Stimulated activated CD4-positive, alpha-beta T cell treated with anti-CD3 and anti-CD28 coated beads, TNF-alpha, amount 100 ng/mL, for 1 hour (primary cell): Measurements from ENCODE around the gene TMEM214.

ENCODE experiments used
- DNase-seq, 3 donors: peaks; one replicate each; pipeline ENCODE4 v3.0.0-alpha.2; 2020; ENCODE audit warnings: low read depth in 3 of 3, low spot score in 1 of 3

The TMEM214 gene, protein sequence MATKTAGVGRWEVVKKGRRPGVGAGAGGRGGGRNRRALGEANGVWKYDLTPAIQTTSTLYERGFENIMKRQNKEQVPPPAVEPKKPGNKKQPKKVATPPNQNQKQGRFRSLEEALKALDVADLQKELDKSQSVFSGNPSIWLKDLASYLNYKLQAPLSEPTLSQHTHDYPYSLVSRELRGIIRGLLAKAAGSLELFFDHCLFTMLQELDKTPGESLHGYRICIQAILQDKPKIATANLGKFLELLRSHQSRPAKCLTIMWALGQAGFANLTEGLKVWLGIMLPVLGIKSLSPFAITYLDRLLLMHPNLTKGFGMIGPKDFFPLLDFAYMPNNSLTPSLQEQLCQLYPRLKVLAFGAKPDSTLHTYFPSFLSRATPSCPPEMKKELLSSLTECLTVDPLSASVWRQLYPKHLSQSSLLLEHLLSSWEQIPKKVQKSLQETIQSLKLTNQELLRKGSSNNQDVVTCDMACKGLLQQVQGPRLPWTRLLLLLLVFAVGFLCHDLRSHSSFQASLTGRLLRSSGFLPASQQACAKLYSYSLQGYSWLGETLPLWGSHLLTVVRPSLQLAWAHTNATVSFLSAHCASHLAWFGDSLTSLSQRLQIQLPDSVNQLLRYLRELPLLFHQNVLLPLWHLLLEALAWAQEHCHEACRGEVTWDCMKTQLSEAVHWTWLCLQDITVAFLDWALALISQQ

DNA sequence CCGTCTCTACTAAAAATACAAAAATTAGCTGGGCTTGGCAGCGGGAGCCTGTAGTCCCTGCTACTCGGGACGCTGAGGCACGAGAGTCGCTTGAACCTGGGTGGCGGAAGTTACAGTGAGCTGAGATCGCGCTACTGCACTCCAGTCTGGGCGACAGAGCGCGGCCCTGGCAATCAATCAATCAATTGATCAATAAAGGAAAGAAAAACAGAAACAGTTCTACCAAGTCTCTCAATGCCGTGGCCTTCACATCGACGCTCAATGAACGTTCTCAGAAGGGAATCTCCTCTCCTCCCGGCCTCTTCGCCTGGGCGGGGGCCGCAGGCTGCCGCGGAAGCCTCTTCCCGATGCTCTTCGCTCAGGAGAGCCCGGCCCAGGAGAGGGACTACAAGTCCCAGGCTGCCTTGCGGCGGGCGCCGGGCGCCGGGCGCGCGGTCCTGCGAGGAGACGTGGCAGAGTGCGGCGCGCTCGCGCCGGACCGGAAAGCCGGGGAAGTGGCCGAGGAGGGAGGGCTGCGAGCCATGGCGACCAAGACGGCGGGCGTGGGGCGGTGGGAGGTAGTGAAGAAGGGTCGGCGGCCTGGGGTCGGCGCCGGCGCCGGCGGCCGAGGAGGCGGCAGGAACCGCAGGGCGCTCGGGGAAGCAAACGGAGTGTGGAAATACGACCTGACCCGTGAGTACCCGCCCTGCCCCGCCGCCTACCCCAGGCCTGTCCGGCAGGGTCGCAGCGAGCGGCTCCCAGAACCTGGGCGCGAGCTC is at the start of gene TMEM214:
TSS of gene TMEM214 (plus strand) at position 471 of the 758 bp plus-strand sequence. CDS start at position 522, 51 bp downstream.
- peak; percentile 43 to 73 (median 58) for DNase-seq

- no peak for DNase-seq
Observed at GRCh38 chr2:26983746-26984145, 49.0 kb upstream of the TMEM214 start.

DNA sequence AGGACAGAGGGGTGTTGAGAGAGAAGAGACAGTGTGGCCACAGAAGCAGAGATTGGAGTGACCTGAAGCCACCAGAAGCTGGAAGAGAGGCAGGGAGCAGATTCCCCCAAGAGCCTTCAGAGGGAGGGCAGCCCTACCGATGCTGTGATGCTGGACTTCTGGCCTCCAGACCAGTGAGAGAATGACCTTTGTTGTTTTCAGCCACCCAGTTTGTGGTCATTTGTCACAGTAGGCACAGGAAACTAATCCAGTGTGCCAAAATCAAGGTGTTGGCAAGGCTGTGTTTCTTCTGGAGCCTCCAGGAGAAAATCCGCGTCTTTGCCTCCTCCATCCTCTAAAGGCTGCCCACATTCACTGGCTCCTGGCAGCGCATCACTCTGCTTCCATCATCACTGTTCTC is 47.0 kb upstream of the TMEM214 start:
- DNase-seq: no peak

- DNase-seq: no peak
Observed at GRCh38 chr2:26986576-26986975, 46.2 kb upstream of the TMEM214 start.

DNA sequence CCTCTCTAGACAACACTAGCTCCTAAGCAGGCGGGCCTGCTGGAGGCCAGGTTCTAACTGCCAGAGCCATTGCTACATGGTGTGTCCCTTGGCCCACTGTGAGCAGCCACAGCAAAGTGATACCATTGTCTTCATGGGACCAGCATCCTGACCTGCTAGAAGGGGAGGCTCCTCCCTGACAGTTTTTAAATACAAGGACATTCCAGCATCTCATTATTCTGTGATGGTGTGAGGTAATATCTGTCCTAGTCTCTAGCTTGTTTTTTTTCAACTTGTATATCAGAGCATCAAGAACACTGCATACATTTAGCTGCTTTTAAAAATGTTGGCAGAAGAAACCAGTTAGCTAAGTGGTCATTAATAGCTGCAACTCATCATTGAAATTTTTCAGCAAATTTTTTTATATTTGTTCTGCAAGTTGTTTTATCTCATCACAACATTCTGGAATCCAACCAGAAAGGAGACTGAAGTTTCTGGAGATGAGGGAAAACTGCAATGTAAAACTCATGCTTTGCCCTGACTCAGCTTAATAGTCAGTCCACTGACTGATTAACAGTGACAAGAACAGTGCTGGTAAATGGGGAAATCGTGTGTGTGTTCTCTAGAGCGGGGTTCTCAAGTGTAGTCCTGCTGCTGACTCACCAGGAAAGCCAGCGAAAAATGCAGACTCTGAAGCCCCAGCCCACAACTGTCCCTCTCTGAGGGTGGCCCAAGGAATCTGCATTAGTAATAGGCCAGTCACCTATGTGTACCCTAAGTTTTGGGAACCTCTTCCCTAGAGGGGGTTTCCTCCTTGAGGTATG is 44.5 kb upstream of the TMEM214 start:
- DNase-seq: no peak

GRCh38 chr2:26989156-26989555 is 43.6 kb upstream of the TMEM214 start:
- DNase-seq: no peak

DNA sequence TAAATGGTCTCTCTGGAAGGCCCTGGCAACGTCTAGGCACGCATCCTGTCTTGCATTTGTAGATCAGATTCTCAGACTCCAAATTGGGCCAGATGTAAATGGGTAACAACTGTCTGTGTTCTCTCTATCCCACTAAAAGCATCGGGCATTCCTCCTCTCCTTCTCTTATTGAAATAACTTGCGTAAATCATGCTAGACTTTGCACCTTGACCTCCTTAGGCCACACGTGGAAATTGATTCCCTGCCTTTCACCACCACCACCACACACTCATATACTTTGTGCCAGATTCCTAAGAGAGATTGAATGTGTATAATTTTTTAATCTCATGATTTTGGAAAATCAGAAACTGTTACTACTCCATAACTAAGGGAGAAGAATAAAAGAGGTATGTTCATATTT is 41.0 kb upstream of the TMEM214 start:
- DNase-seq: no peak

DNA sequence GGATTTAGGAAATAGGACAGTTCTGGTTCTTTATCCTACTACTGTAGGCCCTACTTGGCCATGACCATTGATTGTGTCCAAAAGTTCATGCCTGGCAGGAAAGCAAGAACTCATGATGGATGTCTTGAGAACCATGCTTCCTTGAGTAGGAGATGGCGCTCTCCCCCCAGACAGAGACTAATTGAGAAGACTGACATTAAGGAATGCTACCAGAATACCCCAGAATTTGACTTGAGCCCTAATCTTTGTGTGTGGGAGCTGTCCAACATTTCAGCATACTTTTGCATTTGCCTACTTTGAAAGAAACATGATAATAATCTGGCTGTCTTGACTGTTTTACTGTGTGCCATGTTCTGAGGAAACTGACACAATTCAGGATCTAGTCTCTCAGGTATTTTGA is 39.0 kb upstream of the TMEM214 start:
- DNase-seq: no peak

GRCh38 chr2:26994983-26995382 is 37.8 kb upstream of the TMEM214 start:
- DNase-seq: no peak

GRCh38 chr2:26997394-26997793 is 35.4 kb upstream of the TMEM214 start:
- no peak for DNase-seq

DNA sequence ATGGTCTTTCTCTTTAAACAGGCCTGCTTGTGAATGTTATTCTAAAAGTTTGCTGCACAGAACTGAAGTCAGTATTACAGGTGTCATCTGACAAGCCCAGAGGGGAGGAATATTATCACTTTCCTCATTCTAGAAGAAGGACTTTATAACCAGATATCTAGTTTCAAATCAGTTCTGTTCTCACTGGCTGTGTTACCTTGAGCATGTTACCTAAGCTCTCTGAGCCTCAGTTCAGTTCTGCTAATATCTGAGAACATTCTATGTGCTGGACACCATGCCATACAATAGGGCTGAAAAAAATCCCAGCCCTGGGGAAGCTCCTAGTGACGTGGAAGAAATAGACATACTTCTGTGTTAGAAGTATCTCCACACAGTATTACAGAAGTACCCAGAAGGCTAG is 34.4 kb upstream of the TMEM214 start:
- DNase-seq: no peak

DNA sequence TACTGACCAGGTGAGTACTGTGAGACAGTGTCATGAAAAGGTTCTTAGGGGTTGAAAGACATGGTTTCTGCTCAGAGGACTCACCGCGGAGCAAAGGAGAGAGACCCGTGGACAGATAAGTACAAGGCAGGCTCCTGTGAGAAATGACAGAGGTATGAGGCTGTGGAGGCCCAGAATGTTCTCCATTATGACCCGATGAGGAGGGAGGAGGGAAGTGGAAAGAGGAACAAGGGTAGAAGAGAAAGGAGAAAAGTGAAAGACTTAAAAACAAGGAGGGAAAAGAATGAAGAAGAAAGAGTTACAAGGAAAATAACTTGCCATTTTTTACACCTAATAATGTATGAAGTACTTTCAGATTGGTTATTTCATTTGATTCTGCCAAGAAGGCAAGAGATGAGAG is 32.5 kb upstream of the TMEM214 start:
- DNase-seq: no peak

- DNase-seq: no peak
Observed at GRCh38 chr2:27000995-27001394, 31.8 kb upstream of the TMEM214 start.

DNA sequence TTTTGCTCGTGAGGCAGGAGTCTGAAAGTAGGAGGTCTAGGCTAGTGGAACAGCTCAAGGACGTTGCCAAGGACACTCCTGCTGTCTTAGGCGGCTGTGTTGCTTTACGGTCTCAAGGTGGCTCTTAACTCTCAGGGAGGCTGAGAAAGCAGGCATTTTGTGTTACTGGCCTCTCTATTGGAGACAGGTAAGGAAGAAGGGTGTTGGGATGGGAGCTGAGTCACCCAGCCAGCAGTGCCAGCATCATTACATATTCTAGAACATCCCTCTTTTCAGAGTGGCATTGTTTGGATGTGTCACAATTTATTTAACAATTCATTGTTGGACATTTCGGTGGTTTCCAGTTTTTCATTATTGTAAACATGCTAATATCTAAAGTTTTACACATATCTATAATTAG is 30.8 kb upstream of the TMEM214 start:
- no peak for DNase-seq

DNA sequence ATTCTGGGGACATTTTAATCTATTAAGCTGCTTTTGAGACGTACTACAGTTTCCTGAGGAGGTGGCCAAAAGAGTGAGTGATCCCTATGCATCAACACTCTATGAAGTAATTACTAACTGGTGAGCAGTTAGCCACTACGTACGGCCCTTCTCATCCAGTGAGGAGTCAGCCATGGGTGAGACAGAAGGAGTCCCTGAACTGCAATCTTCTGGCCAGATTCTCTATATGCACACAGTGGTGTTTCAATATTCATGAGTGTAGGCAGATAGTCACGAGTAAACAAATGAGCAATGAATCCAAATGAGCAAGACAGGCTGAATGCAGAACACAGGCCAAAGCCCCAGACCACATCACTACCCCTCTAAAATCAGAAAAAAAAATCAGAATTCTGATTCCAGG is 29.8 kb upstream of the TMEM214 start:
- no peak for DNase-seq

GRCh38 chr2:27003857-27004256 is 28.9 kb upstream of the TMEM214 start:
- no peak for DNase-seq

- no peak for DNase-seq
Observed at GRCh38 chr2:27006602-27007415, 26.0 kb upstream of the TMEM214 start.

- no peak for DNase-seq
Observed at GRCh38 chr2:27007416-27008374, 25.1 kb upstream of the TMEM214 start.

DNA sequence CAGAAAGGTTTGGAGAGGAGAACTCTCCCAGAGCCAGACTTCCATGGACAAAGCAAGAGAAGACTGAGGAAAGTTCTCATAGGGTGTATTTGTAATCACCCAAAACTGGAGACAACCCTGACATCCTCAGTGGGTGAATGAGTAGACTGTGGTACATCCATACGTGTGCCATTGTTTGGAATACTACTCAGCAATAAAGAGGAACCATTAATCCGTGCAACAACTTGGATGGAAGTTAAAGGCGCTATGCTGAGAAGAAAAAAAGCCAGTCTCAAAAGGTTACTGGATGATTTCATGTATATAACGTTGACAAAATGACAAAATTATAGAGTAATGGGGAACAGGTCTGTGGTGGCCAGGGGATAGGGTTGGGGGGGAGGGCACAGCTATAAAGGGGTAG is 24.1 kb upstream of the TMEM214 start:
- no peak for DNase-seq
